ENCODE data around the gene NDUFA11.

DNA sequence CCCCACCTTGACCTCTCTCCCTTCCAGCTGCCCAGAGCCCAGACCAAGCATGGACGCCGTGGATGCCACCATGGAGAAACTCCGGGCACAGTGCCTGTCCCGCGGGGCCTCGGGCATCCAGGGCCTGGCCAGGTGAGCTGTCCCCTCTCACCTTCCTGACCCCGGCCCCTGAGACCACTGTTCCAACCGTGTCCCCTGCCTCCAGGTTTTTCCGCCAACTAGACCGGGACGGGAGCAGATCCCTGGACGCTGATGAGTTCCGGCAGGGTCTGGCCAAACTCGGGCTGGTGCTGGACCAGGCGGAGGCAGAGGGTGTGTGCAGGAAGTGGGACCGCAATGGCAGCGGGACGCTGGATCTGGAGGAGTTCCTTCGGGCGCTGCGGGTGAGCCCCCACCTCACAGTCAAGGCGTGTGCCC lies 10.8 kb upstream of the NDUFA11 start:
- no peak for TF ChIP-seq EZH2phosphoT487 (IDR thresholded peaks at IDR 0.05; ENCODE audit: borderline replicate concordance)
- TF ChIP-seq CTCF (conservative IDR thresholded peaks at IDR 0.05; ENCODE audit: low read length) = no peak

Data from Loucy (cell line).